Progenitor cell of endocrine pancreas (in vitro differentiated cells): ENCODE data around the gene OIT3. TPM values are rescaled to one million over a fixed set of nuclear protein-coding genes. Genes with fewer than 3 reads are reported as not detected.
"Not testable (repeated sequence)": the region's sequence is repeated elsewhere in the genome, so short reads cannot be mapped to it uniquely, and the experiment has no call there.

Experiments
- DNase-seq: peaks from one replicate; pipeline ENCODE4 v3.0.0; 2021; ENCODE audit warnings: low spot score; ENCODE audit not compliant: unreplicated experiment
- H3K27ac Mint-ChIP-seq: 2 replicates; pipeline ENCODE4 v1.8.0; 2021; ENCODE audit warnings: mild to moderate bottlenecking, moderate library complexity, mixed read lengths
- H3K27me3 Mint-ChIP-seq: 2 replicates; pipeline ENCODE4 v1.8.0; 2021; ENCODE audit warnings: mixed read lengths
- H3K36me3 Mint-ChIP-seq: 2 replicates; pipeline ENCODE4 v1.8.0; 2022; ENCODE audit warnings: mixed read lengths; ENCODE audit not compliant: insufficient read depth
- H3K4me1 Mint-ChIP-seq: 2 replicates; pipeline ENCODE4 v1.8.0; 2021; ENCODE audit warnings: low read depth, mixed read lengths
- H3K4me3 Mint-ChIP-seq: 2 replicates; pipeline ENCODE4 v1.8.0; 2021; ENCODE audit warnings: low read depth, mild to moderate bottlenecking, moderate library complexity, mixed read lengths
- H3K9me3 Mint-ChIP-seq: 2 replicates; pipeline ENCODE4 v1.8.0; 2021; ENCODE audit warnings: low read depth, mixed read lengths
- total RNA-seq: library from RNA; stranded (reverse); gene quantifications from 2 replicates; pipeline ENCODE4 v1.2.1, GENCODE V29; 2021
- TF ChIP-seq, protein P1 (sequence below): fragments of 200-600 bp; sonication (generic); IDR thresholded peaks from one replicate; pipeline ENCODE4 v1.5.0; 2021; ENCODE audit warnings: antibody characterized with exemption, mild to moderate bottlenecking; ENCODE audit not compliant: unreplicated experiment

The OIT3 gene
- total RNA-seq, 1 donor from 2014 or later: 1.1 TPM

DNA sequence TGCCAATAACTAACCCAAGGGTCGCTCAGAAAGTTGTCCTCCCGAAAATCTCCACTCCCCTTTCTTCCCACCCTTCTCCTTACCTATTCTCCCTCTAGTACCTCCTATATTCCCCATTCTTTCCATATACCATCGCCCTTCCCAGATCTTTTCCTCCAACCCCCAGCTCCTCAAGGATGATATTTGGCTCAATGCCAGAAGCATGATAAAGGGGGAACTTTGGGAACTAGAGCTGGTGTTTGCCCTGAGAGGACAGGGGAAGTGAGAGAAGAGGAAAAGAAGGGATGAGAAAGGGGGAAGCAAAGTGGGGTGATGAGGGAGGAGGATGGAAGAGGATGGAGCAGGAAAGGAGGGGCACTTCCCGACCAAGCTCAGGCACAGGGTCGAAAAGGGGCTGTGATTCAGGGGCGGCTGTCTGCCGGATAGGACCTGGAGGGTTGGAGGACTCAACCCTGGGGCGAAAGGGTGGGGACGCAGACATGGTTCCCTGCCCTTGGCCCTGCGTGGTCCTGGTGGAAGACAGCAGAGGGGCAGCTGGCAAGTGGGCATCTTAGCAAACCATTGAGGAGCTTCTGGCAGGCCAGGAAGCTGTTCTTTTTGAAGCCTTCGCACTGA, 1.8 kb downstream of the OIT3 start:
- Mint-ChIP-seq H3K27ac (no peak overlapping the region), H3K27me3 (peaks cover 3% of the 10 kb centered on the region), H3K36me3 (peaks cover 4% of the 10 kb centered on the region), H3K4me1 (peaks cover 3% of the 10 kb centered on the region), H3K9me3 (no peaks in the 10 kb centered on the region), H3K4me3 (no peak overlapping the region)
- no peak for DNase-seq
- TF ChIP-seq, protein P1, sequence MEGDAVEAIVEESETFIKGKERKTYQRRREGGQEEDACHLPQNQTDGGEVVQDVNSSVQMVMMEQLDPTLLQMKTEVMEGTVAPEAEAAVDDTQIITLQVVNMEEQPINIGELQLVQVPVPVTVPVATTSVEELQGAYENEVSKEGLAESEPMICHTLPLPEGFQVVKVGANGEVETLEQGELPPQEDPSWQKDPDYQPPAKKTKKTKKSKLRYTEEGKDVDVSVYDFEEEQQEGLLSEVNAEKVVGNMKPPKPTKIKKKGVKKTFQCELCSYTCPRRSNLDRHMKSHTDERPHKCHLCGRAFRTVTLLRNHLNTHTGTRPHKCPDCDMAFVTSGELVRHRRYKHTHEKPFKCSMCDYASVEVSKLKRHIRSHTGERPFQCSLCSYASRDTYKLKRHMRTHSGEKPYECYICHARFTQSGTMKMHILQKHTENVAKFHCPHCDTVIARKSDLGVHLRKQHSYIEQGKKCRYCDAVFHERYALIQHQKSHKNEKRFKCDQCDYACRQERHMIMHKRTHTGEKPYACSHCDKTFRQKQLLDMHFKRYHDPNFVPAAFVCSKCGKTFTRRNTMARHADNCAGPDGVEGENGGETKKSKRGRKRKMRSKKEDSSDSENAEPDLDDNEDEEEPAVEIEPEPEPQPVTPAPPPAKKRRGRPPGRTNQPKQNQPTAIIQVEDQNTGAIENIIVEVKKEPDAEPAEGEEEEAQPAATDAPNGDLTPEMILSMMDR: no peak

DNA sequence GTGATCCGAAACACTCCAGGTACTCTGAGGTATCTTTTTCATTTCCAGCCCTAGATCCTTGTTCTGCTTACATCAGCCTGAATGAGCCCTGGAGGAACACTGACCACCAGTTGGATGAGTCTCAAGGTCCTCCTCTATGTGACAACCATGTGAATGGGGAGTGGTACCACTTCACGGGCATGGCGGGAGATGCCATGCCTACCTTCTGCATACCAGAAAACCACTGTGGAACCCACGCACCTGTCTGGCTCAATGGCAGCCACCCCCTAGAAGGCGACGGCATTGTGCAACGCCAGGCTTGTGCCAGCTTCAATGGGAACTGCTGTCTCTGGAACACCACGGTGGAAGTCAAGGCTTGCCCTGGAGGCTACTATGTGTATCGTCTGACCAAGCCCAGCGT, 5.1 kb downstream of the OIT3 start:
- H3K4me3 Mint-ChIP-seq: no peak overlapping the region
- DNase-seq: no peak
- no peaks in the 10 kb centered on the region for H3K4me1 Mint-ChIP-seq
- TF ChIP-seq, protein P1: no peak
- no peaks in the 10 kb centered on the region for H3K9me3 Mint-ChIP-seq
- H3K27me3 Mint-ChIP-seq: peaks cover 3% of the 10 kb centered on the region
- H3K36me3 Mint-ChIP-seq: peaks cover 3% of the 10 kb centered on the region
- H3K27ac Mint-ChIP-seq: no peak overlapping the region

DNA sequence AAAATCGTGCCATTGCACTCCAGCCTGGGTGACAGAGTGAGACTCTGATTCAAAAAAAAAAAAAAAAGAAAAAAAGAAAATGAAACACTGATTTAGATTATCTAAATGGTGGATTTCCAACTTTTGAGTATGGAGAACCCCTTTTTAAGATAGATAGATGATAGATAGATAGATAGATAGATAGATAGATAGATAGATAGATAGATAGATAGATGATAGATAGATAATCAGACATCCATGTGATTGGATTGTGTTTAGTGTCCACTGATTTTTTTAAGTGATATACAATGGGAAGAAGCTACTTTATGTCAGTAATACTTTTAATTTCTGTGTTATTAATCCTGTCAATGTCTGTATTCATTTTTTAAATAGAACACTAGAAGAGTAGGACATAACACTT, 6.0 kb downstream of the OIT3 start:
- DNase-seq: no peak
- Mint-ChIP-seq H3K27ac (no peak overlapping the region), H3K9me3 (peaks cover 4% of the 10 kb centered on the region), H3K27me3 (peaks cover 3% of the 10 kb centered on the region), H3K4me1 (no peaks in the 10 kb centered on the region), H3K36me3 (peaks cover 10% of the 10 kb centered on the region), H3K4me3 (no peak overlapping the region)
- TF ChIP-seq, protein P1: no peak

DNA sequence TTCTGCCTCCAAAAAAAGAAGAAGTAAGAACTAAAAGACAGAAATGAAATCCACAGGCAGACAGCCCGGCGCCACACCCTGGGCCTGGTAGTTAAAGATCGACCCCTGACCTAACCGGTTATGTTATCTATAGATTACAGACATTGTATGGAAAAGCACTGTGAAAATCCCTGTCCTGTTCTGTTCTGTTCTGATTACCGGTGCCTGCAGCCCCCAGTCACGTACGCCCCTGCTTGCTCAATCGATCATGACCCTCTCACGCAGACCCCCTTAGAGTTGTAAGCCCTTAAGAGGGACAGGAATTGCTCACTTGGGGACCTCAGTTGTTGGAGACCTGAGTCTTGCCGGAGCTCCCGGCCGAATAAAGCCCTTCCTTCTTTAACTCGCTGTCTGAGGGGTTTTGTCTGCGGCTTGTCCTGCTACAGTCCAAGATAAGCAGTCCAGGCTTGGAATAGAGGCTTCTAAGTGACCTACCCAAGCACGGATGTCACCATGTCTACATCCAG, 10.5 kb downstream of the OIT3 start:
- H3K9me3 Mint-ChIP-seq: not testable (repeated sequence)
- peak overlapping the region; percentile 59 for H3K27ac Mint-ChIP-seq

DNA sequence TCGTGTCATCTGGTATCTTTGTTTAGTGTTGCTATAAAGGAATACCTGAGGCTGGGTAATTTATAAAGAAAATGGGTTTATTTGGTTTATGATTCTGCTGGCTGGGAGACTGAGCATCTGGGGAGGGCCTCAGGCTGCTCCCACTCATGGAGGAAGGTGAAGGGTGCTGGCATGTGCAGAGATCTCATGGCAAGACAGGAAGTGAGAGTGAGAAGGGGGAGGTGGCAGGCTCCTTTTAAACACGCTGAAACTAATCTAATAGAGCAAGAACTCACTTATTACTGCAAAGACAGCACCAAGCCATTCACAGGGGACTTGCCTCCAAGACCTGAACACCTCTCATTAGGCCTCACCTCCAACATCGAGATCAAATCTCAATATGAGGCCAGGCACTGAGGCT, 11.3 kb downstream of the OIT3 start:
- H3K4me1 Mint-ChIP-seq: no peaks in the 10 kb centered on the region
- H3K27ac Mint-ChIP-seq: no peak overlapping the region
- no peaks in the 10 kb centered on the region for H3K27me3 Mint-ChIP-seq

More for the DNA sequence above, 10.5 kb downstream of the OIT3 start:
- H3K4me1 Mint-ChIP-seq, DNase-seq, H3K4me3 Mint-ChIP-seq, H3K27me3 Mint-ChIP-seq: not testable (repeated sequence)
- peaks cover 11% of the 10 kb centered on the region for H3K36me3 Mint-ChIP-seq

More for the DNA sequence above, 11.3 kb downstream of the OIT3 start:
- Mint-ChIP-seq H3K36me3 (peaks cover 11% of the 10 kb centered on the region), H3K4me3 (no peak overlapping the region), H3K9me3 (peaks cover 4% of the 10 kb centered on the region)
- TF ChIP-seq, protein P1: no peak
- DNase-seq: no peak
